ENCODE results near the gene NAA50.
A peak's percentile ranks its signal among the peaks of the same experiment; 100 is the strongest.

Gene NAA50

DNA sequence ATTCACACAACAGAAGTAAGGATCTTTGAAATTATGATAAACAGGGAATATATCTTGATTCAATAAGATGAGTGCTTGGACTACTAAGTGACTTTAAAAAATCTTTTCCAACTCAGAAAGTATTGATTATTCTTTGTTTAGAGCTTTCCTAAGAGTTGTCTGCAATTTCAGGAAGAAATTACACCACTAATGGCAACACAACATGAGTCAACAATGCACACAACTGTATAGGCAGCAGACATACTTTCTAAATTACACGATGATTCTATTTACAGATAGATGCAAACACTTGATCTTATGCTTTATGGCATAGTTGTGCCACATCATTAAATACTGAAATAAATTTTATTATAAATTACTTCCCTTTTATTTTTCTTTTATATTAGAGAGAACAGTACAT, 4.4 kb downstream of the NAA50 start:
- no peak for DNase-seq (ENCODE audit: low spot score)

DNA sequence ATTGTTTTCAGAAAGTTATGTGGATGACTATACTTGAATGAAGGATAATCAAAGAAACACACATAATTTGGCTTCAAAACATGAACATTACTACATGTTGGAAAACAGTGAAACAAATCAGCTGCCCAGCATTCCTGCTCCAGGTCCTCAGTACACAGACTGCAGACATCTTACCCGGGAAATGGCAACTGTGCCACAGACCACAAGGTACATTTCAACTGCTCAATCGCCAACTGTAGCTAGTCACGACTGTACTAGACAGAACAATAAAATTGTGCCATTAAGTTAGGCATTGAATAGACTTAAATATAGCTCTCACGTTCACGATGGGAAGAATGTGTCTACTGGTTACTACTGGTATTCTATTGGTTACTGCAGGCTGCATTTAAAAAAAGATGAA, 5.0 kb downstream of the NAA50 start:
- DNase-seq (ENCODE audit: low spot score) = no peak

DNA sequence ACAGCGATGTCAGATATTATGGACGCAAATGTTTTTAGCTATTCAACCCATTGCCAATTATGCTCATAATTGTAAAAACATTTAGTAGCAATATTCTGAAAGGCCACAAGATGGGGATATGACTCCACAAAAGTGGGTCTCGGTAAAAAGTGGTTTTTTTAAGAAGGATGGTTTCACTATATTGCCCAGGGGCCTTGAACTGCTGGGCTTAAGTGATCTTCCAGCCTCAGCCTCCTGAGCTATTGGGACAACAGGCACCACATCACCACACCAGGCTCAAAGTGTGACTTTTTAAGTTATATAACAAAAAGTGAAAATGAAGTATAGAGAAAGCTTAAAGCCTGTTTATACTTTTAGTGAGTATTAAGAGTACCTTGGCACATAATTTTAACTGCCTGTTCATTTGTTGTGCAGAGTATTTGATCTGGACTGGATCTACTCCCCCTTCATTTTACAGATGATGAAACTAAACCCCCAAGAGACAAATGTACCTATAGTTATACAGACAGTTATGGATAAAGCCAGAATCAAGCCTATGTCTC, 9.4 kb downstream of the NAA50 start:
- DNase-seq (ENCODE audit: low spot score) = peak; percentile 75

DNA sequence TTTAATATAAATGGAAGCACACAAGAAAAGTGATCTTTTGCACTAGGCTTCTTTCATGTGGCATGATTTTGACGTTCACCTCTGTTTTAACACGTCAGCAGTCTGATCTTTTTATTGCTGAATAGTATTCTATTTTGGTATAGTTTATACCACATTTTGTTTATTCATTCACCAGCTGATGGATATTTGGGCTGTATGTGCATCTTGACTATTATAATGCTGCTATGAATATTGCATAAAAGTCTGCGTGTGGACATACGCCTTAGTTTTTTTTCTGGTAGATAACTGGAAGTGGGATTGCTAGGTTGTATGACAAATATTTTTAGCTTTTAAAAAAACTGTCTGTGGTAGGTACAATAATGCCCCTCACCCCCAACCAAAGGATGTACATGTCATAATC, 14.4 kb downstream of the NAA50 start:
- no peak for DNase-seq (ENCODE audit: low spot score)

DNA sequence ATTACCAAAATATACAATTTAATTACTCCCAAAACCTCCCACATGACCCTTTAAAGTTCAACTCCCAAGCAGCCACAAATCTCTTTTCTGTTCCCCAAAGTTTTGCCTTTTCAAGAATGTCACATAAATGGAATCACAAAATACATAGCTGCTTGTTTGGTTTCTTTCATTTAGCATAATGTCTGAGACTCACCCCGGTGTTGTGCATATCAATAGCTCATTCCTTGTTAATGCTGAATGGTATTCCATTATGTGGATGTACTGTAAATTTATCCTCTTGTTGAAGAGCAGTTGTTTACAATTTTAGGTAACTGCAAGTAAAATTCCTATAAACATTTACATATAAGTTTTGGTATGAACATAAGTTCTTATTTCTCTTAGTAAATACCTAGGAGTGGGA, 15.5 kb downstream of the NAA50 start:
- no peak for DNase-seq (ENCODE audit: low spot score)

DNA sequence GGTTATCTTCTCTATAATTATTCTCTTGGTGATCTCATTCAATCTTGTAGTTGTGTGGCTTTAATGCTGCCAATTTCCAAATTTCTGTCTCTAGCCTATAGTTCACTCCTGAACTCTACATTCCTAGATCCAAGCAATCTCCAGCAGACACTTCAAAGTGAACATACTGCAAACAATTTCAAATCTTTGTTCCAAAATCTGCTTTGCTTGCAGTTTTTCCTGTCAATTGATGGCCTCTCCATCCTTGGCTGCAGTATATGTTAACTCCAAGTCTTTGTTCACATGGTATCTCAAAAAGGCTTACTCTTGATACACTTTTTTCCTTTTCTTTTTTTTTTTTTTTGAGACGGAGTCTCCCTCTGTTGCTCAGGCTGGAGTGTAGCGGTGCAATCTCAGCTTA, 17.4 kb downstream of the NAA50 start:
- DNase-seq (ENCODE audit: low spot score) = no peak

DNA sequence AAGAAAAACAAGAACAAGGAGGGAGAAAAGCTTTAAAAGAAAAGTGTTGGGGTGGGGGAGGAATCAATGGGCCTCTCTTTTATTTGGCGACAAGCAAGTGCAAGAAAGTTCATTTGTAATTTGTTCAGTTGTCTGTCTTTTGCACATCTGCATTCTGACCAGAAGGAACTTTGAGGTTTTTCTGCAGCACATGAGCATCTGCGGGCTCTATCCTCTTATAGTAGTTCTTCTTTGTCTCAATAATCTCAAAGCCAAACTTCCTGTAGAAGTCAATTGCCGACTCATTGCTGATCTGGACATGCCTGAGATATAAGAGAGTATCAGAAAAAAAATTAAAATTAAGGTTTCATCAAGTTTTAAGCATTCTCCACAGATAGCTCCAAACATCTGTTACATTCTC, 24.4 kb downstream of the NAA50 start:
- DNase-seq (ENCODE audit: low spot score) = no peak

DNA sequence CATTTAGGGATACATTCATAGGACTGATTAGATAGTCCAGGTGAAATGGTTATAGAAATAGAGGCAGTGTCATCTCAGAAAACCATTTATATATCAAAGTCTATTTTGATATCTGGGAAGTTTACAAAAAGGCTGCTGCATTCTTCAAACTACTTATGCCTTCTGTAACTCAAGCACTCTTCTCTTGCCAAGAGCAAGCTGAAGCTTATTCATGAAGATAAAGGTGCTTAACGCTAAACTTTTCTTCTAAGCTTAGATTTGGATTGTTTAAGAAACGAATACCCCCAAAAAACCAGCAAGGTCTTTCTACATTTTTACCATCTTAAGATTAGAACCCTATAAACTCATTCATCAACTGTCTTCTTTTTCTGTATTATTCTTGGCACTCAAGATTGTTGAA, 26.3 kb downstream of the NAA50 start:
- no peak for DNase-seq (ENCODE audit: low spot score)

DNA sequence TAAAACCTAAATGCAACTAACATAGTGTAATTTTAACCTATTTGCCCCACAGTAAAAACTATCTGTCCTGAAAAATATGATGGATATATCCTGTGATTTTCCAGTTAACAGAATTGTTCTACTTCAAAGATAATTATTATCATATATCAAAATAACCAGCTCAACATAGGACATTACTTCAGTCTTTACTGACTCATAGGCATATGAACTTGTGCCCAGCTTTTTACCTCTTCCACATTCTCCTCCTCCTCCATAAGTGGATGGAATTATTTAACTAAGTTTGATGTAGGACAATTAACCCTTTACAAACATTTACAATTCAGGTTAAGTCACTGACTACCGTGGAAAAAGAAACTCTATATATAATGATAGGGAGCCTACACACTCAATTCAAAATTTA, 26.8 kb downstream of the NAA50 start:
- DNase-seq (ENCODE audit: low spot score) = no peak

DNA sequence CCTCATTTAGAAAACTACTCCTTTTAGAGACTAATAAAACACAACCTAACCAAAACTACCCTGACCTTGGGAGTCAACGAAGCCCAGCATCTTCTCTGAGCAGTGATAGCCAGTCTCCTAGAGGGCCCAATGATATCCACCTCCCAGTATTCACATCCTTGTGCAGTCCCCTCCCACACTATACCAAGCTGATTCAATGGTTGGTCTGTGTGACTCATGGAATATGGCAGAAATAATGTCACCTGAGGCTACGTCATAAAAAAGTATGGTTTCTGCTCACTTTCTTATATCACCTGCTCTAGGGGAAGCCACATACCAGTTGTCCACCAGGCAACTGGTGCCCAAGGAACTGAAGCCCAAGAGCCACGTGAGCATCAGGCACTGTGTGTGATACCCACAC, 28.2 kb downstream of the NAA50 start:
- no peak for DNase-seq (ENCODE audit: low spot score)

DNA sequence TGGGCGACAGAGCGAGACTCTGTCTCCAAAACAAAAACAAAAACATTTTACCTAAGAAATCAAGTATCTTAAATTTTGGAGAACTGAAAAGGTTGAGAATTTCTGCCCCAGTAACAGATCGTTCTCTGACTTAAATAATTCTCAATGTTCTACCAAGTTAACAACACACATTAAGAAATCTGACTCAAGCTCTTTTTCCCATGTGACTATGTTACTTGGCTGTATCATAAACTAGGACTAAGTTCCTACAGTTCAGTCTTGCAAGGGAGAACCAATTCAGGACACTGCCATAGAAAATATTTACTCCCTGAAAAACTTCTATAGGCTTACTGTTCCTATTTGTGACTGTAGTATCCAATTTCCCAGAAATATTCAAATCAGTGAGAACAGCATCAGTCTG, 28.7 kb downstream of the NAA50 start:
- DNase-seq (ENCODE audit: low spot score) = no peak

DNA sequence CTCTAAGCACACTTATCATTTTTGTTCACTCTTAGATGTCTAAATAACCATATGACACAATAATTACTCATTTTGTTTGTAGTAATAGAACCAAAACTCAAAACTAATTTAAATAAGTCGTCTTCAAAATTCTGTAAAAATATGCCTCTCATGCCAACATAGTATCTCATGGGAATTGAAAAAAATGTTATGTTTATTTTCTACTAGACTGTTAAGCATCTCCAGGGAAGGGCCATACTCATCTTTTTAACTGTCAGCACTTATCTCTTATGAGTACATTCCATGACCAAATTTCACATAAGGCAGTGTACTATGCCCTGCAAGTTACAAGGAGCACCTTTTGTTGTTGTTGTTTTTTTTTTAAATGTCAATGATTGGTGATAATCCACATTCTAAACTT, 31.3 kb downstream of the NAA50 start:
- no peak for DNase-seq (ENCODE audit: low spot score)

DNA sequence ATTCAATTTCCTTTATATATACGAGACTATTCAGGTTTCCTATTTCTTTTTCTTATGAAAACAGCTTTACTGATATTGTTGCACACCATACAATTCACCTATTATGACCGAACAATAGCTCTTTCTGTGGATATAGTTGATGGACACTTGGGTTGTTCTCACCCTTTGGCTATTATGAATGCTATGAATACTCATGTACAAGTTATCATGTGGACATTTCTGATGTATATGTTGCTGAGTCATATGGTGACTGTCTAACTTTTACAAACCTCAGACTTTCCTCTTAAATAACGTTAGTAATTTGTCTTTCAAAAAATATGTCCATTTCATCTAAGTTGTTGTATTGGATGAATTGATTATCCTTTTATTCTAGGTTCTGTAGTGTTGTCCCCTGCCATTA, 33.9 kb downstream of the NAA50 start:
- DNase-seq (ENCODE audit: low spot score) = no peak

DNA sequence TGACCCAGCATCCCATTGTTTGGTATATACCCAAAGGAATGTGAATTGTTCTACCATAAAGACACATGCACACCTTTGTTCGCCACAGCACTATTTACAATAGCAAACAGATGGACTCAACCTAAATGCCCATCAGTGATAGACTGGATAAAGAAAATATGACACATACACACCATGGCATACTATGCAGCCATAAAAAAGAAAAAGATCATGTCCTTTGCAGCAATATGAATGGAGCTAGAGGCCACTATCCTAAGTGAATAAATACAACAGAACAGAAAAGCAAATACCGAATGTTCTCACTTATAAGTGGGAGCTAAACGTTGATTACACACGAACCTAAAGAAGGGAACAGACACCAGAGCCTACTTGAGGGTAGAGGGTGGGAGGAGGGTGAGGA, 38.2 kb downstream of the NAA50 start:
- DNase-seq (ENCODE audit: low spot score) = no peak

DNA sequence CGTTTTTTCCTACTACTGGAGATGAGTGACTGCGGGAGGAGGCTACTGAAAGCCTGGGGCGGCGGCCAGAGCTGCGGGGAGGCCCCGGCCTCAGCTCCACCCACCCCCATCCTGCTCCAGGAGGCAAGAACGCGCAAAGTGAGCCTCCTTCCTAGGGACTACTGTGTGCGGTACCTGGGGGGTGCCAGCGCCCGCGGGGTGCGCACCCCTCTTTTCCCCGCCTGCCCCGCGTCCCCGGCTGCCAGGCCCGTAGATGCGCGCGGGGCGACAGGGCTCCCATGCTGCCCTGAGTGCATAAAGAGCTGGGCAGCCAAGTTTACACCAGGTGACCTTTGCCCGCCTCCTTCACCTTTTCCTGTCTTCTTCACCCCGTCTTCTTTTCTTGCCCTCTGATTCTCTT, 47.1 kb downstream of the NAA50 start:
- no peak for DNase-seq (ENCODE audit: low spot score)

DNA sequence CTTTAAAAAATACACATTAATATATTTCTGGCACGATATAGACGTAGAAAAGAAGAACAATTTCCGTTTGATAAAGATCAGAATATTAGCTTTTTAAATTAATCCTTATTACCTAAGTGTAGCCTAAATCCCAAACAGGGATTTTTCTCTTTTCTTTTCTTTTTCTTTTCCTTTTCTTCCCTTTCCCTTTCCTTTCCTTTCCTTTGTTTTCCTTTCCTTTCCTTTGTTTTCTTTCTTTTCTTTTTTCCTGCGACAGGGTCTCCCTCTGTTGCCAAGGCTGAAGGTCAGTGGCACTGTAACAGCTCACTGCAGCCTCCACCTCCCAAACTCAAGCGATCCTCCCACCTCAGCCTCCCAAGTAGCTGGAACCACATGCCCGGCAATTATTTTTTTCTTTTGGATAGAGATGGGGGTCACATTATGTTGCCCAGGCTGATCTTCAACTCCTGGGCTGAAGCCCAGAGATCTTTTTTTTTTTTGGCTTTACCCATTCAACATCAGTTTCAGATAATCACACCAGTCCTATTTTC, 47.8 kb downstream of the NAA50 start:
- DNase-seq (ENCODE audit: low spot score) = no peak

DNA sequence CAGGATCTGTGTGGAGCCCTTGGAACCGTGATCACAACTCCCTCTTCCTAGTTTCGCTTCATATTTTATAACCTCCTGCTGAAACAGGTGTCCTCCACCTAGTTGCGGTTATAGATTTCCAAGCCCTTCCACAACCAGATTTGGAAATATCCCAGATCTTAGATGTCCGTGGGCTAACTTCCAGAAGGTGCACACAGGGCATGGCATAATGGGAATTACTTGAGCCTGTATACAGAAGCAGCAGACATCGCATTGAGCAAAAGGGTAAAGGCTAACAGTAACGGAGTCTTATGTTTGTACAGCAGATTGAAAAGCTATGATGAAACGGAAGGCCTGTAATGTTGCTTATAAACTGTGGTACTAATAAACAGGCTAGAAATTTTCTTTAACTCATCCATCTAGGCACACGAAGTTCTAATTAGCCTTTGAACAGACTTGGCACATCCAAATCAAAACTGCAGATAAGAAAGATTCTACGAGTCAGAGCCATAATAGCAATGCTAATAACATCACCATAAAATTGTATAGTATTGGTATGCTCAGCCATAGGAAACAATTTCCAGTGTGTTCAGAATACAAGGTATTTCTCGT, 48.5 kb downstream of the NAA50 start:
- peak; percentile 58 for DNase-seq (ENCODE audit: low spot score)

DNA sequence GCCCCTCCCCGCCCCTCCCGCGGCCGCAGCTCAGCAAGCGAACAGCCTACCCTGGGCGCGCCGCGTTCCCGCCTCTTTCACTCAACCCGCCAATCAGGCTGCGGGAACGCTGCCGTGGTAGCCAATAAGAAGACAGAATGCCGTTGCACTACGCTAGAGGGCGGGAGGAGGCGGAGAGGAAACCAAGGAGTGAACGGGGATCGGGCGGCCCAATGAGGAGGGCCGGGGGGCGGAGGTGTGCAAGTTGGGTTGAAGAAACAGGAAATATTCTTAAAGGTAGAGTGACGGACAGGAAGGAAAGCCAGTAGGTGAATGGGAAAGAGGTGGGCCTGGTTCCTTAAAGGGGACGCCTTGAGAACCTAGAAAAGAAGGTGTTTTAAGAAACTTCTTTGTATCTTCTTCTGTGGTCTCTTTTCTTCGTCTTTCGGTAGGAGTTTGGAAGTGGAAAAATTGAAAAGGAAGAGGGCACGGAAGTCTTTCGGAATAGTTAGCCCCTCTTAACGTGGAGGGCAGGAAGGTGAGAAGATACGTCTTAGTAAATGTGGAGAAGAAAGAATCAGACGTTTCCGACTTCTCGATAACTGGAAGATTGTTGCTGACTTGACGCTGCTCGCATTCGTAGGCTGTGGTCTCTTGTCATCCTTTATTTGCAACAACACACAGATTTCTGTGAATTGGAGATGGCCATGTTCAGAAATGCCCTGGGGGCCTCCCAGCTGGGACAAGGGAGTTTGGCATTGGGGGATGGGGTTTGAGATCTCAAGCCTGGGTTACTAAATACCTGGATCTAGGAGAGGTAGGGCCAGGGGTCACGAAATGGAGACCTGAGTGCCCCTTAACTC, 49.2 kb downstream of the NAA50 start:
- peak; percentile 100 for DNase-seq (ENCODE audit: low spot score)

DNA sequence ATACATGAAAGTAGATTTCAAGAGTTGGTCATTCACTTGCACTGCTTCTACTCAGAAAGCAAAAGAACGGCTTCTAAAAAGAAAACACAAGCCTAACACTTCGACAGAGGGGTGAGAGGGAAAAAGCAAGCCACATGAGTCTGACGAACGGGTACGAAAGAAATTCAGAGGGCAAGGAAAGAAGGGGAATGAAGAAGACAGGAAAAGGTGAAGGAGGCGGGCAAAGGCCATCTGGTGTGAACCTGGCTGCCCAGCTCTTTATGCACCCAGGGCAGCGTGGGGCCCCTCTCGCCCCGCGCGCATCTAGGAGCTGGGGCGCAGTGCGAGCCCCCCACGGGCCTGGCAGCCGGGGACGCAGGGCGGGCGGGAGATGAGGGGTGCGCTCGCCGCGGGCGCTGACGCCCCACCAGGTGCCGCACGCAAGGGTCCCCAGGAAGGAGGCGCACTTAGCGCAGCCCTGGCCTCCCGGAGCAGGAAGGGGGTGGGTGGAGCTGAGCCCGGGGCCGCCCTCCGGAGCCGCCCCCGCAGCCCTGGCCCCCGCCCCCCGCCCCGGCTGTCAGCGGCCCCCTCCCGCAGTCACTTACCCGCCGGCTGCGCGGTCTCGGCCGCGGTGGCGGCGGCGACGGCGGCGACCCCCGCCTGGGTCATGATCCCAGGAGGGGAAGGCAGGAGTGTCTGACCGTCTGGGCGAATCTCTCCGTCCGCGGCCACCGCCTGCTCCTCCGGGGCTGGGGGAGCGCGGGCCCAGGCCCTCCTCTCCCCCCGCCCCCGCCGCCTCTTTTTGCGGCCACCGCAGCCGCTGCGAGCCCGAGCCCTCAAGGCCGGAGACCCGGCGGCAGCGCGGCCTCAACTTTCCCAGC, 50.0 kb downstream of the NAA50 start, which contains the start of gene USF3:
TSS of gene USF3 (minus strand) at position 857 of the 860 bp plus-strand sequence. CDS start 21,764 bp downstream, outside the sequence.
- peak; percentile 62 for DNase-seq (ENCODE audit: low spot score)

DNA sequence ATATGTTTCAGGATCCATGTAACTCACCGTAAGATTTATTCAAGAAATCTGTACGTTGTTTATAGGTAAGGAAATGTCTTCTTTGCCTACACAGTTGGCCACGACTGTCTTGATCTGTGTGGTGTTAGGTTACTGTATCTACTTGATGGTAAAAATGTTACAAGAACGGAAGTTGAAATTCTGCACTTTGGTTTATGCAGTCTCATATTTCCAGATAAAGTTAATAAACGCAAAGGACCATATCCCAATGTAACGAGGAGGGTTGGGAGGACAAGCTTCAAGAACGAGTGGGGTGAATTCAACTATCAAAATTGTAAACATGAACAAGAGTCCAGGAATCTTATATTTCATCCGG, 50.6 kb downstream of the NAA50 start:
- DNase-seq (ENCODE audit: low spot score) = peak; percentile 14

DNA sequence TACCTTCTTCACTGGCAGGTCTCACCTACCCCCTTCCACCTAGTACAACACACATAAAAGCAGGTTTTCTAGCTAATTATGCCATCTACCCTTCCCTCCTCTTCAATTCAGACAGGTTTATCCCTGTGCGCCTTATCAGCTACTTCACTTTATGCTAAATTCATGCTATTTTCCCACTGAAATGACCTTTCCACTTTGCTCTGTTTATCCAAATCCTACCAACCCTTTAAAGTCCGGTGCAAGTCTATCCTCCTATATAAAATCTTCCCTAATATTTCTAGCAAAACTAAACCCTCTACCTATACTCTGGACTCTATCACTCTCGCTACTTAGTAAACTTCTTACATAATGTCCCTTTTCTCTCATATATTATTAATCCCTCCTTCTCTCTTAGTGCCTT, 55.6 kb downstream of the NAA50 start:
- DNase-seq (ENCODE audit: low spot score) = no peak

DNA sequence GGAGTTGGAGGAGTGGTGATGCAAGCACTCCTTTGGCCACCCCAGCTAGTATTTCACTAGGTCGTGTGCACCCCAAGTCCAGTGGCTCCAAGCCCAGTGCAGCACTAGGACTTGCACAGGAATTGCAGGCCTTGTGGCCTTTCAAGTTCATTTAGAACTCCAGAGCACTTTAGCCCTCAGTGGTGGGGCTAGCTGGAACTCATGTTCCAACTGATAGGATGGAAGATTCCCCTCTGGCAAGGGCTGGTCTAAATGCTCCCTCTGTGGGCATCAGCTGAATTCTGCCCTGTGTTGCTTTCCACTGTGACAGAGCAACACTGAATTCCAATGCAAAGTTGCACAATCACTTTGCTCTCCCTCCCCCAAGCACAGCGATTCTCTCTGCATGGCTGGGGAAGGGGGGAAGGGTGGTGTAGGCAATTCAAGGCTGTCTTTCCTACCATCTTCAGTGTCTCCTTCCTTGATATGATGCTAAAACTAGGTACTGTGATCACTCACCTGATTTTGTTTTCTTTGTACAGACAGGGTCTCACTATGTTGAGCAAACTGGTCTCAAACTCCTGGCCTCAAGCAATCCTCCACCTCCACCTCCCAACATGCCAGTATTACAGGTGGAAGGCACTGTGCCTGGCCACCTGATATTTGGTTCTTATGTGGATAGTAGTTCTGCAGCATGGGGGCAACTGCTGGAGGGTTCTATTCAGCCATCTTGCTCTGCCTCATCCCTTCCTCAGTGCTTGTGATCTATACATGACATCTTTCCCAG, 59.9 kb downstream of the NAA50 start:
- DNase-seq (ENCODE audit: low spot score) = no peak

Measured in cerebellar cortex (tissue), 1 donor.